Cerebellar cortex (tissue), 1 donor: ENCODE measurements around the gene S100PBP.
A peak's percentile ranks its signal among the peaks of the same experiment; 100 is the strongest.

Experiments
- DNase-seq: peaks from one replicate; pipeline ENCODE4 v3.0.0-alpha.2; 2015; ENCODE audit warnings: low spot score

The S100PBP gene

GRCh38 chr1:32828341-32828740, 10.9 kb downstream of the S100PBP start:
- DNase-seq, result peak; percentile 66

GRCh38 chr1:32830092-32830852, 12.8 kb downstream of the S100PBP start:
- DNase-seq, result no peak

GRCh38 chr1:32831878-32832277, 14.4 kb downstream of the S100PBP start:
- DNase-seq, result no peak

GRCh38 chr1:32848354-32849063, 31.1 kb downstream of the S100PBP start:
- no peak for DNase-seq

GRCh38 chr1:32855861-32856617, 38.6 kb downstream of the S100PBP start:
- no peak for DNase-seq

GRCh38 chr1:32858136-32858535, 40.7 kb downstream of the S100PBP start:
- no peak for DNase-seq

- no peak for DNase-seq
These were observed 41.3 kb downstream of the S100PBP start for GRCh38 chr1:32858791-32859190.

- DNase-seq, result no peak
These were observed 42.5 kb downstream of the S100PBP start for GRCh38 chr1:32859915-32860314.

GRCh38 chr1:32860566-32860965, 43.1 kb downstream of the S100PBP start:
- no peak for DNase-seq

- DNase-seq, result peak; percentile 93
These were observed 44.6 kb downstream of the S100PBP start for GRCh38 chr1:32861904-32862695.

- no peak for DNase-seq
These were observed 45.9 kb downstream of the S100PBP start for GRCh38 chr1:32863218-32863880.

- DNase-seq, result no peak
These were observed 46.4 kb downstream of the S100PBP start for GRCh38 chr1:32863881-32864245.

- no peak for DNase-seq
These were observed 47.0 kb downstream of the S100PBP start for GRCh38 chr1:32864375-32865019.

- no peak for DNase-seq
These were observed 48.4 kb downstream of the S100PBP start for GRCh38 chr1:32865639-32866405.

GRCh38 chr1:32867151-32867550, 49.7 kb downstream of the S100PBP start:
- DNase-seq, result no peak

GRCh38 chr1:32867671-32868070, 50.2 kb downstream of the S100PBP start:
- no peak for DNase-seq

- no peak for DNase-seq
These were observed 50.6 kb downstream of the S100PBP start for GRCh38 chr1:32868085-32868484.

- no peak for DNase-seq
These were observed 51.5 kb downstream of the S100PBP start for GRCh38 chr1:32868806-32869455.

- DNase-seq, result peak; percentile 30
These were observed 52.6 kb downstream of the S100PBP start for GRCh38 chr1:32869923-32870614.
